HepG2 (cell line): Measurements from ENCODE around the gene KCNQ1OT1. TPM values are rescaled to one million over a fixed set of nuclear protein-coding genes. Genes with fewer than 3 reads are reported as not detected.

Experiments used
- ATAC-seq: fragments of 200-7000 bp; cut with Tn5 transposase; 3 replicates; pipeline ENCODE4 v1.9.1; 2020; ENCODE audit warnings: mild to moderate bottlenecking, moderate library complexity
- BruUV-seq: library from RNA; stranded (reverse); fragments of 400-500 nt; replicated peaks from 2 replicates; lab custom pipeline; 2021; lab: Mats Ljungman, UMichigan
- CTCF ChIA-PET: fragments of 300-600 bp; formaldehyde crosslinking; extraction: SDS; loops from one replicate; lab custom pipeline; 2021; ENCODE audit warnings: low total read pairs, inconsistent platforms, low intra/inter-chr PET ratio; lab: Yijun Ruan, JAX
- POLR2A ChIA-PET: fragments of 350-600 bp; sonication (Branson Sonifier 250); formaldehyde crosslinking; loops from one replicate; lab custom pipeline; 2020; ENCODE audit warnings: antibody characterized with exemption, inconsistent platforms; lab: Yijun Ruan, JAX
- DNase-seq: peaks from one replicate; pipeline ENCODE4 v3.0.0-alpha.2; 2015; ENCODE audit warnings: low spot score
- FAIRE-seq: peaks from 3 replicates; lab custom pipeline; 2011; peaks lifted over from hg19 to GRCh38; lab: Jason Lieb, UNC
- H2AFZ ChIP-seq: one replicate; pipeline ENCODE4 v1.6.1; 2011; ENCODE audit warnings: low read length, inconsistent platforms
- H3K27ac ChIP-seq: fragments of 300-600 bp; 3 replicates; pipeline ENCODE4 v1.8.0; 2011; ENCODE audit warnings: mixed run types, mild to moderate bottlenecking, mixed read lengths, low read length, inconsistent platforms; ENCODE audit not compliant: insufficient read depth; ENCODE audit errors: extremely low read length
- H3K27me3 ChIP-seq, 2 experiments: fragments of 200-600 bp in 1 of 2; 2 replicates in 1 of 2; 3 replicates in 1 of 2; pipeline versions ENCODE4 v1.6.0 to v1.8.0; 2011; ENCODE audit warnings: low read length in 2 of 2, mild to moderate bottlenecking in 2 of 2, moderate library complexity in 2 of 2, inconsistent platforms in 1 of 2; ENCODE audit not compliant: insufficient read depth in 2 of 2, control insufficient read depth in 1 of 2
- H3K36me3 ChIP-seq, 2 experiments: fragments of 200-600 bp in 1 of 2; replicated peaks in 1 of 2; 2 replicates in 1 of 2; 3 replicates in 1 of 2; pipeline versions ENCODE4 v1.5.1 to v1.8.0; 2011; ENCODE audit warnings: low read length in 2 of 2, inconsistent platforms in 1 of 2; ENCODE audit not compliant: insufficient read depth in 2 of 2, control insufficient read depth in 1 of 2
- H3K4me1 ChIP-seq: 2 replicates; pipeline ENCODE4 v1.5.1; 2012; ENCODE audit warnings: low read length, inconsistent platforms; ENCODE audit not compliant: insufficient read depth
- H3K4me2 ChIP-seq: 2 replicates; pipeline ENCODE4 v1.6.0; 2011; ENCODE audit warnings: low read depth, low read length, inconsistent platforms
- H3K4me3 ChIP-seq, 3 experiments: fragments of 200-600 bp in 1 of 3; sonication (generic), shearing (Covaris generic) in 1 of 3; replicated peaks in 1 of 3; 2 replicates each; pipeline ENCODE4 v1.5.1; 2011 to 2016; ENCODE audit warnings: low read length in 3 of 3, inconsistent platforms in 2 of 3, low read depth in 2 of 3, mild to moderate bottlenecking in 2 of 3, control low read depth in 1 of 3, mixed read lengths in 1 of 3; ENCODE audit not compliant: insufficient read depth in 1 of 3
- H3K79me2 ChIP-seq: one replicate; pipeline ENCODE4 v1.6.1; 2011; ENCODE audit warnings: low read length, inconsistent platforms; ENCODE audit not compliant: insufficient read depth
- H3K9ac ChIP-seq: 2 replicates; pipeline ENCODE4 v1.6.0; 2011; ENCODE audit warnings: mild to moderate bottlenecking, low read depth, low read length, inconsistent platforms; ENCODE audit not compliant: insufficient read depth
- H3K9me3 ChIP-seq: 2 replicates; pipeline ENCODE4 v1.5.1; 2012; ENCODE audit warnings: mild to moderate bottlenecking, low read length
- H4K20me1 ChIP-seq: 2 replicates; pipeline ENCODE4 v1.6.0; 2011; ENCODE audit warnings: inconsistent platforms, mild to moderate bottlenecking, low read length, moderate library complexity; ENCODE audit not compliant: insufficient read depth
- EP300 ChIP-seq, 3 experiments: sonication (generic) in 1 of 3; formaldehyde crosslinking in 1 of 3; IDR thresholded peaks; 2 replicates each; pipeline versions ENCODE4 v1.5.1 to v1.6.1; 2011 to 2020; ENCODE audit warnings: low read depth in 2 of 3, low read length in 2 of 3, borderline replicate concordance in 1 of 3, improper control_type of control experiment in 1 of 3, mild to moderate bottlenecking in 1 of 3, missing genetic modification reagents in 1 of 3, moderate library complexity in 1 of 3
- MAZ ChIP-seq, 2 experiments: sonication (generic) in 1 of 2; formaldehyde crosslinking in 1 of 2; IDR thresholded peaks; 2 replicates each; pipeline versions ENCODE4 v1.5.0 to v1.6.1; 2012 to 2020; ENCODE audit warnings: low read depth in 2 of 2, mild to moderate bottlenecking in 2 of 2, borderline replicate concordance in 1 of 2, improper control_type of control experiment in 1 of 2, low read length in 1 of 2, missing genetic modification reagents in 1 of 2, moderate library complexity in 1 of 2
- MED13 ChIP-seq: sonication (generic); formaldehyde crosslinking; IDR thresholded peaks from 2 replicates; pipeline ENCODE4 v1.5.0; 2020; ENCODE audit warnings: missing genetic modification reagents
- SCMH1 ChIP-seq: sonication (generic); formaldehyde crosslinking; IDR thresholded peaks from 2 replicates; pipeline ENCODE4 v1.9.0; 2021; ENCODE audit warnings: missing genetic modification reagents, mild to moderate bottlenecking, borderline replicate concordance
- STAG1 ChIP-seq: sonication (generic); formaldehyde crosslinking; IDR thresholded peaks from 2 replicates; pipeline ENCODE4 v1.4.0; 2020; ENCODE audit warnings: missing genetic modification reagents
- ZNF274 ChIP-seq: sonication (generic); formaldehyde crosslinking; IDR thresholded peaks from 2 replicates; pipeline ENCODE4 v1.5.1; 2020; ENCODE audit warnings: mild to moderate bottlenecking, missing genetic modification reagents
- ZNF572 ChIP-seq: sonication (generic); formaldehyde crosslinking; IDR thresholded peaks from 2 replicates; pipeline ENCODE4 v1.5.1; 2020; ENCODE audit warnings: mild to moderate bottlenecking, missing genetic modification reagents
- ZNF720 ChIP-seq: sonication (generic); formaldehyde crosslinking; IDR thresholded peaks from 2 replicates; pipeline ENCODE4 v1.4.0; 2020; ENCODE audit warnings: missing genetic modification reagents
- WGBS: methylation state at CpG from one replicate; pipeline ENCODE4 v1.1.6; 2017; ENCODE audit warnings: low lambda C conversion rate; 5-methylcytosine and 5-hydroxymethylcytosine counted together
- in situ Hi-C: cut with HindIII; loops from 2 replicates; pipeline ENCODE4 v1.10.0; 2017; ENCODE audit warnings: low pct_unique_long_range_greater_than_20kb; ENCODE audit not compliant: extremely low pct_ligation_motif_present
- intact Hi-C: fragments of 100-400 bp; cut with micrococcal nuclease; formaldehyde crosslinking; loops from one replicate; pipeline ENCODE4 v1.10.0; 2022; ENCODE audit not compliant: unreplicated experiment
- polyA plus RNA-seq, 8 experiments: library from polyadenylated mRNA; depleted of rRNA in 3 of 8; stranded (reverse) in 7 of 8; unstranded in 1 of 8; fragments of >200 nt; fragmentation: Illumina TruSeq in 4 of 8; extraction: Trizol in 4 of 8; gene quantifications; 2 replicates each; pipeline versions ENCODE4 v1.2.1 to v1.2.3, GENCODE V29; 2011 to 2016; ENCODE audit warnings: low read depth in 4 of 8, missing spikeins in 1 of 8, mixed read lengths in 1 of 8; ENCODE audit not compliant: insufficient read depth in 1 of 8
- total RNA-seq, 5 experiments: library from RNA; depleted of rRNA; stranded (reverse); fragments of >200 nt; fragmentation: Illumina TruSeq; extraction: Trizol; gene quantifications; 2 replicates each; pipeline ENCODE4 v1.2.3, GENCODE V29; 2016; ENCODE audit warnings: low read depth in 1 of 5
- TF ChIP-seq, protein P1 (sequence below): sonication (generic); formaldehyde crosslinking; IDR thresholded peaks from 2 replicates; pipeline ENCODE4 v1.8.0; 2022; ENCODE audit warnings: missing genetic modification reagents, mild to moderate bottlenecking, inconsistent platforms, borderline replicate concordance
- TF ChIP-seq, protein P2 (sequence below): sonication (generic); formaldehyde crosslinking; IDR thresholded peaks from 2 replicates; pipeline ENCODE4 v1.5.0; 2020; ENCODE audit warnings: mild to moderate bottlenecking, missing genetic modification reagents, borderline replicate concordance
- TF ChIP-seq, protein P3 (sequence below): sonication (generic); formaldehyde crosslinking; IDR thresholded peaks from 2 replicates; pipeline ENCODE4 v1.5.0; 2020; ENCODE audit warnings: missing genetic modification reagents, mild to moderate bottlenecking, borderline replicate concordance

Gene KCNQ1OT1
- total and polyA plus RNA-seq, 2 of the 13 experiments (the other 11 are each of a cell fraction or from before 2014, with no cell fraction given), result 1.3 to 18.9 TPM

DNA sequence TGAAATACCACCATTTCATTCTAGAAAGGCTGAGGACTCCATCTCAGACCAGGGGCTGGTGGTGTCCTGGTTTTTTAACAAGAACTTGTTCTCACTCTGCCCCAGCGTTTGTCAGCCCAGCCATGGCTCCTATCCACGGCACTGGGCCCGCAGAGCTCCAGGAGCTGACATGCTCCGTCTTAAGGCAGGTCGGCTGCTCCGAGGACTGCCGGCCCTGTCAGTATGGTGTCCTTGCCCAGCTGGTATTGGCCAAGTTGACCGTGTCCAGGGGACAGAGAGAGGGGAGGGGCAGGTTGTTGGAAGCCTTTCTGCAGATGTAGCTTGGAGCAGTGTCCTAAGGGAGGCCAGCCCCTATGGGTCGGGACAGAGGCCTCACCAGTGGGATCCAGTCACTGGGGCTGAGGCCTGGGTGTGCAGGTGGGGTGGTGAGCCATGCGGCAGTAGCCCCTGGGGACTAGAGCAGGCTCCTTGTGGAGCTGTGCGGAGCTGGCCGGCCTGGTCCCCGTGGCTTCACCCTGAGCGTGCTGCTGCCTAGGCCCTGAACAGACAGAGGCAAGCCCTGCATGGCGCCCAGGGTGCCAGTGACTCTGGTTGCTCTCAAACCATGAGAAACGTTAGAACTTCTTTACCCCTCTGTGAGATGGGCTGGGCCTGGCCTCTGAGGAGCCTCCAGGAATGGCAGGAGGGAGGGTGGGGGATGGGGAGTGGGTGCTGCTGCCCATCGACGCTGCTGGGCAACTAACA, 39.9 kb upstream of the KCNQ1OT1 start:
- Histone ChIP-seq H4K20me1 (no peaks in the 10 kb centered on the region), H3K27ac (no peak overlapping the region), H2AFZ (no peak overlapping the region), H3K9ac (no peak overlapping the region), H3K79me2 (no peaks in the 10 kb centered on the region), H3K4me2 (no peak overlapping the region), H3K27me3 (peaks cover 10 to 31% of the 10 kb centered on the region in 2 experiments; a peak in 4 of 5 replicates), H3K9me3 (no peaks in the 10 kb centered on the region), H3K4me1 (peaks cover 74% of the 10 kb centered on the region), H3K4me3 (no peak overlapping the region), H3K36me3 (no peaks in the 10 kb centered on the region)
- BruUV-seq, result no TSS peak
- ATAC-seq (no peak), FAIRE-seq (no peak), DNase-seq (no peak)
- in situ Hi-C loops, result loop anchor here (25.0 kb wide), 1 partner anchor 527 kb away; no protein-coding TSS in a partner anchor
- CTCF ChIA-PET, result no interaction called here
- POLR2A ChIA-PET, result interaction anchor here (1.0 to 4.8 kb wide), 3 partner anchors 8 to 40 kb away, joined by 3 to 90 read pairs (median 17); partner anchors contain the start of gene KCNQ1OT1
- WGBS, result 56% methylated on average over 12 of the region's 18 CpGs
- intact Hi-C loops, result no loop called here
- no peak for TF ChIP-seq EP300 (IDR thresholded peaks at IDR 0.05; ENCODE audit: low read depth in 2 of 2, low read length in 2 of 2)
- TF ChIP-seq EP300 (CRISPR knock-in tag; IDR thresholded peaks at IDR 0.05; ENCODE audit: borderline replicate concordance), result no peak
- TF ChIP-seq ZNF720, result no peak
- TF ChIP-seq, protein P1, sequence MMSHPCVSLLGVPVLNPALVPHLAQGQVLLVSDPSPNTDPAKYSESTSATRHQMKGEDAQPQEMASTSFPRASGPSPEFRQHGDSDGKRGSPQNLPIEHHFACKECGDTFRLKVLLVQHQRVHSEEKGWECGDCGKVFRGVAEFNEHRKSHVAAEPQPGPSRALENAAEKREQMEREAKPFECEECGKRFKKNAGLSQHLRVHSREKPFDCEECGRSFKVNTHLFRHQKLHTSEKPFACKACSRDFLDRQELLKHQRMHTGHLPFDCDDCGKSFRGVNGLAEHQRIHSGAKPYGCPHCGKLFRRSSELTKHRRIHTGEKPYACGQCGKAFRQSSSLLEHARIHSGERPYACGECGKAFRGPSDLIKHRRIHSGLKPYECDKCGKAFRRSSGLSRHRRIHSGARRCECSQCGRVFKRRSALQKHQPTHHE (CRISPR knock-in tag), result no peak
- TF ChIP-seq ZNF274 (CRISPR knock-in tag), result no peak
- TF ChIP-seq ZNF572 (CRISPR knock-in tag), result no peak
- TF ChIP-seq MED13, result no peak
- TF ChIP-seq SCMH1 (CRISPR knock-in tag), result no peak
- no peak for TF ChIP-seq STAG1 (CRISPR knock-in tag)
- TF ChIP-seq, protein P2, sequence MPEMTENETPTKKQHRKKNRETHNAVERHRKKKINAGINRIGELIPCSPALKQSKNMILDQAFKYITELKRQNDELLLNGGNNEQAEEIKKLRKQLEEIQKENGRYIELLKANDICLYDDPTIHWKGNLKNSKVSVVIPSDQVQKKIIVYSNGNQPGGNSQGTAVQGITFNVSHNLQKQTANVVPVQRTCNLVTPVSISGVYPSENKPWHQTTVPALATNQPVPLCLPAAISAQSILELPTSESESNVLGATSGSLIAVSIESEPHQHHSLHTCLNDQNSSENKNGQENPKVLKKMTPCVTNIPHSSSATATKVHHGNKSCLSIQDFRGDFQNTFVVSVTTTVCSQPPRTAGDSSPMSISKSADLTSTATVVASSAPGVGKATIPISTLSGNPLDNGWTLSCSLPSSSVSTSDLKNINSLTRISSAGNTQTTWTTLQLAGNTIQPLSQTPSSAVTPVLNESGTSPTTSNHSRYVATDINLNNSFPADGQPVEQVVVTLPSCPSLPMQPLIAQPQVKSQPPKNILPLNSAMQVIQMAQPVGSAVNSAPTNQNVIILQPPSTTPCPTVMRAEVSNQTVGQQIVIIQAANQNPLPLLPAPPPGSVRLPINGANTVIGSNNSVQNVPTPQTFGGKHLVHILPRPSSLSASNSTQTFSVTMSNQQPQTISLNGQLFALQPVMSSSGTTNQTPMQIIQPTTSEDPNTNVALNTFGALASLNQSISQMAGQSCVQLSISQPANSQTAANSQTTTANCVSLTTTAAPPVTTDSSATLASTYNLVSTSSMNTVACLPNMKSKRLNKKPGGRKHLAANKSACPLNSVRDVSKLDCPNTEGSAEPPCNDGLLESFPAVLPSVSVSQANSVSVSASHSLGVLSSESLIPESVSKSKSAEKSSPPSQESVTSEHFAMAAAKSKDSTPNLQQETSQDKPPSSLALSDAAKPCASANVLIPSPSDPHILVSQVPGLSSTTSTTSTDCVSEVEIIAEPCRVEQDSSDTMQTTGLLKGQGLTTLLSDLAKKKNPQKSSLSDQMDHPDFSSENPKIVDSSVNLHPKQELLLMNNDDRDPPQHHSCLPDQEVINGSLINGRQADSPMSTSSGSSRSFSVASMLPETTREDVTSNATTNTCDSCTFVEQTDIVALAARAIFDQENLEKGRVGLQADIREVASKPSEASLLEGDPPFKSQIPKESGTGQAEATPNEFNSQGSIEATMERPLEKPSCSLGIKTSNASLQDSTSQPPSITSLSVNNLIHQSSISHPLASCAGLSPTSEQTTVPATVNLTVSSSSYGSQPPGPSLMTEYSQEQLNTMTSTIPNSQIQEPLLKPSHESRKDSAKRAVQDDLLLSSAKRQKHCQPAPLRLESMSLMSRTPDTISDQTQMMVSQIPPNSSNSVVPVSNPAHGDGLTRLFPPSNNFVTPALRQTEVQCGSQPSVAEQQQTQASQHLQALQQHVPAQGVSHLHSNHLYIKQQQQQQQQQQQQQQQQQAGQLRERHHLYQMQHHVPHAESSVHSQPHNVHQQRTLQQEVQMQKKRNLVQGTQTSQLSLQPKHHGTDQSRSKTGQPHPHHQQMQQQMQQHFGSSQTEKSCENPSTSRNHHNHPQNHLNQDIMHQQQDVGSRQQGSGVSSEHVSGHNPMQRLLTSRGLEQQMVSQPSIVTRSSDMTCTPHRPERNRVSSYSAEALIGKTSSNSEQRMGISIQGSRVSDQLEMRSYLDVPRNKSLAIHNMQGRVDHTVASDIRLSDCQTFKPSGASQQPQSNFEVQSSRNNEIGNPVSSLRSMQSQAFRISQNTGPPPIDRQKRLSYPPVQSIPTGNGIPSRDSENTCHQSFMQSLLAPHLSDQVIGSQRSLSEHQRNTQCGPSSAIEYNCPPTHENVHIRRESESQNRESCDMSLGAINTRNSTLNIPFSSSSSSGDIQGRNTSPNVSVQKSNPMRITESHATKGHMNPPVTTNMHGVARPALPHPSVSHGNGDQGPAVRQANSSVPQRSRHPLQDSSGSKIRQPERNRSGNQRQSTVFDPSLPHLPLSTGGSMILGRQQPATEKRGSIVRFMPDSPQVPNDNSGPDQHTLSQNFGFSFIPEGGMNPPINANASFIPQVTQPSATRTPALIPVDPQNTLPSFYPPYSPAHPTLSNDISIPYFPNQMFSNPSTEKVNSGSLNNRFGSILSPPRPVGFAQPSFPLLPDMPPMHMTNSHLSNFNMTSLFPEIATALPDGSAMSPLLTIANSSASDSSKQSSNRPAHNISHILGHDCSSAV (CRISPR knock-in tag), result no peak
- TF ChIP-seq, protein P3, sequence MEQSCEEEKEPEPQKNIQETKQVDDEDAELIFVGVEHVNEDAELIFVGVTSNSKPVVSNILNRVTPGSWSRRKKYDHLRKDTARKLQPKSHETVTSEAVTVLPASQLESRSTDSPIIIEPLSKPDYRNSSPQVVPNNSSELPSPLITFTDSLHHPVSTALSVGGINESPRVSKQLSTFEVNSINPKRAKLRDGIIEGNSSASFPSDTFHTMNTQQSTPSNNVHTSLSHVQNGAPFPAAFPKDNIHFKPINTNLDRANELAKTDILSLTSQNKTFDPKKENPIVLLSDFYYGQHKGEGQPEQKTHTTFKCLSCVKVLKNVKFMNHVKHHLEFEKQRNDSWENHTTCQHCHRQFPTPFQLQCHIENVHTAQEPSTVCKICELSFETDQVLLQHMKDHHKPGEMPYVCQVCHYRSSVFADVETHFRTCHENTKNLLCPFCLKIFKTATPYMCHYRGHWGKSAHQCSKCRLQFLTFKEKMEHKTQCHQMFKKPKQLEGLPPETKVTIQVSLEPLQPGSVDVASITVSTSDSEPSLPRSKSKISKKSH (CRISPR knock-in tag), result no peak
- TF ChIP-seq MAZ (IDR thresholded peaks at IDR 0.05; ENCODE audit: borderline replicate concordance, low read depth, low read length), result no peak
- TF ChIP-seq MAZ (CRISPR knock-in tag; IDR thresholded peaks at IDR 0.05; ENCODE audit: low read depth), result no peak
